Fibroblast of villous mesenchyme (primary cell): Measurements from ENCODE around the gene SMARCA4. TPM values are rescaled to one million over a fixed set of nuclear protein-coding genes. Genes with fewer than 3 reads are reported as not detected.
A peak's percentile ranks its signal among the peaks of the same experiment; 100 is the strongest.

ENCODE experiments used
- DNase-seq: peaks from one replicate; pipeline ENCODE4 v3.0.0-alpha.2; 2010; ENCODE audit warnings: low read depth
- H3K4me3 ChIP-seq: 2 replicates; pipeline ENCODE4 v1.5.1; 2011; ENCODE audit warnings: low read depth, mild to moderate bottlenecking, low read length
- CTCF ChIP-seq: IDR thresholded peaks from 2 replicates; pipeline ENCODE4 v1.5.1; 2012; ENCODE audit warnings: low read depth, mild to moderate bottlenecking, low read length; ENCODE audit not compliant: insufficient read depth
- total RNA-seq: library from RNA; depleted of rRNA; stranded (reverse); fragments of >200 nt; gene quantifications from 2 replicates; pipeline ENCODE4 v1.2.3, GENCODE V29; 2012

The SMARCA4 gene
- total RNA-seq, 1 donor, result 96.7 TPM

GRCh38 chr19:10968527-10969135, 7.8 kb downstream of the SMARCA4 start:
- H3K4me3 ChIP-seq, result no peak overlapping the region
- no peak for DNase-seq
- TF ChIP-seq CTCF, result no peak

- no peak overlapping the region for H3K4me3 ChIP-seq
- no peak for TF ChIP-seq CTCF
- DNase-seq, result no peak
Observed at GRCh38 chr19:10971107-10971726, 10.4 kb downstream of the SMARCA4 start.

GRCh38 chr19:10975374-10976130, 14.7 kb downstream of the SMARCA4 start:
- DNase-seq, result peak; percentile 84
- no peak overlapping the region for H3K4me3 ChIP-seq
- no peak for TF ChIP-seq CTCF

GRCh38 chr19:10976131-10976892, 15.5 kb downstream of the SMARCA4 start:
- no peak for DNase-seq
- TF ChIP-seq CTCF, result no peak
- no peak overlapping the region for H3K4me3 ChIP-seq

GRCh38 chr19:10977742-10978092, 16.9 kb downstream of the SMARCA4 start:
- no peak overlapping the region for H3K4me3 ChIP-seq
- DNase-seq, result no peak
- TF ChIP-seq CTCF, result no peak

GRCh38 chr19:10979951-10980381, 19.1 kb downstream of the SMARCA4 start:
- TF ChIP-seq CTCF, result no peak
- H3K4me3 ChIP-seq, result no peak overlapping the region
- no peak for DNase-seq
